GM19238 (cell line): ENCODE results near the gene HYCC1.

Source experiments
- DNase-seq: peaks from one replicate; pipeline ENCODE4 v3.0.0; 2011; ENCODE audit warnings: low spot score; ENCODE audit not compliant: insufficient read length

The HYCC1 gene

DNA sequence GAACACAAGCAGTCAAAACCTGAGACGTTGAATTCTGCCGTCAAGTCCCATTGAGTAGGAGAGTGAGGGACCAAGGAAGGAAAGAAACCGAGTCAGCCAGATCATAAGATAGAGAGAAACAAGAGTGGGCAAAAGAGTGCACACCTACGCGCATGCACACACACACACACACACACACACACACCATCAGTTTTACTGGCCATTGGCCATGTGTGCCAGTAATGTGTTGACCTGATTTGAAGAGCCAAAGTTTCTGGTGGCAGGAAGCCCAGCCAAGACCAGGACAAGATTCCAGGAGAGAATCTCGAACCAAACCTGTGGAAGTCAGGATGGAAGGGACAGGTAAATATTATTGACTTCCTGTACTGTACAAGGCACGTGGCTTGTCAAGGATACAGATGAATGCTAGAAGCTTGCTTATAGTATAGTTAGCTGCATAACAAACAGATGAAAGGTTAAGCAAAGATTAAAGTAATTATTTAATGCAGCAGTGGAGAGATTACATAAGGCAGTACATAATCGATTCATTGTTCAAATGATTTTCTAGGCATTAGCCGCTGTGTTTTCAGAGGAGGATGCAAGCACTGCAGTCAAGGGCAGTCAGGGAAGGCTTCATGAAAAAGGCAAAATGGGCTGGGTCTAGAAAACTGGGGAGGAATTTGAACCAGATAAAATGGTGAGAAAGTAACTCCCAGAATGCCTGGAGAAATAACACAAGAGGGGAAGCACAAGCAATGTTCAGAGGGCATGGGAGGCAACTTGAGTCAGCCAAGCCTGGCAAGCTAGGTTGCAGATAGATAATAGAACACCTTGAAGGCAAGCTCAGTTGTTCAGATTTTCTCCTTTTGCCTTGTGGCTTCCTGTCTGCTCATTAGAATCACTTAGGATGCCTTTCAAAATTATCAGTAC lies 2.7 kb upstream of the HYCC1 start:
- no peak for DNase-seq

DNA sequence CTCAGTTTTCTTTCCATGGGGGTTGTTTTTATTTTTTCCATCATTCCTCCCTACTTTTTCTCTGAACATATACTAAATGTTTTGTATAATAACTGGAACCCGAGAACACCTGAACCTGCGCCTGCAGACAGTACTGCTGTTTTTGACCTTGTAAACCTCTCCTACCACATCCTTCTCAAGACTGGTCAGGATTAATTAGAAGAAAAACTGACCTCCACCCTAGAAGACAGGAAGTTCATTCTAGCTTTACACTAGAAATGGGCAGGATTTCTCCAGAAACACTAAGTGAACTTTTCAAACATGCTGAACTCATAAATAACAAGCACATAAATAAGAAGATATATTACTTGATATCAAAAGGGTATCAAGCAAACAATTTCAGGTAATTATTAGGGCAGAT lies 751 bp upstream of the HYCC1 start:
- DNase-seq = no peak

DNA sequence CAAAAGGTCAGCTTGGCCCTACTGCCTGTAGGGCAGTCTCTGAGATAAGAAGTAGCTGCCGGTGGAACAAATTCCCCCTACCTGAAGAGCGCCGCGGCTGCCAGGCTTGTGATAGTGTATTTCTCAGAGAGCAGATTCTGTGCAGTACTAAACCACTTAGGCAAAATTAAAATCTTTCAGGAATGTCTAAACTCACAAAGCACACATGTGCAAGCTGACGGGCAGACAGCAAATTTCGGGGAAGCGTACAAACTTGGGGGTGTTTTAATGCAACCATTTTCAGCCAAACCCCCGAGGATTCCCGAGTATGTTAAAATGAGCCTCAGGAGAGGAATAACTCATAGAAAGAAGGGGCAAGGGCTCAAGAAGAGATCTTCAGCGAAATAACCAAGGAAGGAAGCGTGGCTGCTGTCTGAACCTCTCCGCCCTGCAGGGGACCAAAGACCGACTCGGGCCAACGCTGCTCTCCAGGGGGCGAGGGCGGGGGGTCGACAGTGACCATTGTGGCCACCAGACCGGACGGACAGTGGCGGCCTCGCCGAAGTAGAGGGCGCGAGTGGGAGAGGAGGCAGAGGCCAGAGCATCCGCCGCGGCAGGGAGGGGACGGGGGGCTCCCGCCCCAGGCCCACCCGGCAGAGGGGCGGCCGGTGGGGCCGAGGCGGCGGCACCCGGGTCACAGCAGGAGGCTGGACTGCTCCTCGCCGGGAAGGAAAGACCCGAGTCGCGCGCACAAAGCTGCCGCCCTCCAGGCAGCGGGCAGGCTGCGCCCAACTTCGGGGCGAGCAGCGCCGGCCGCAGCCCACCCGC lies 819 bp downstream of the HYCC1 start:
- DNase-seq = no peak

DNA sequence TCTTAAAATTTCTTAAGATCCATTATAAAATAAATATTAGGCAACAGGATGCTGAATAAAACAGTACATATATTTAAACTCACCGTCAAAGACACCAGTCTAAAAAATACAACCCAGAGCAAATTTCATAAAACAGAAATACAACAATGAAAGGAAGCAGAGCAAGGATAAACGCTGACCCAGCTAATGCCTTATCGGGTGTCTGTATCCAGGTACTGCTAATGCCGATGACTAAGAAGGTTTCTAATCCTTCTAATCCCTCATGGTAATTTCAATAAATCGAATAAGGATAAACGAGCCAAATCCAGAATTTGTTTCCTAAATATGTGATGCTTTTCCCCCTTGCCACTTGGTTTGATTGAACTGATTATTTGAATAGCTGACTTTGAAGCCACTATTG lies 1.7 kb downstream of the HYCC1 start:
- DNase-seq = no peak

DNA sequence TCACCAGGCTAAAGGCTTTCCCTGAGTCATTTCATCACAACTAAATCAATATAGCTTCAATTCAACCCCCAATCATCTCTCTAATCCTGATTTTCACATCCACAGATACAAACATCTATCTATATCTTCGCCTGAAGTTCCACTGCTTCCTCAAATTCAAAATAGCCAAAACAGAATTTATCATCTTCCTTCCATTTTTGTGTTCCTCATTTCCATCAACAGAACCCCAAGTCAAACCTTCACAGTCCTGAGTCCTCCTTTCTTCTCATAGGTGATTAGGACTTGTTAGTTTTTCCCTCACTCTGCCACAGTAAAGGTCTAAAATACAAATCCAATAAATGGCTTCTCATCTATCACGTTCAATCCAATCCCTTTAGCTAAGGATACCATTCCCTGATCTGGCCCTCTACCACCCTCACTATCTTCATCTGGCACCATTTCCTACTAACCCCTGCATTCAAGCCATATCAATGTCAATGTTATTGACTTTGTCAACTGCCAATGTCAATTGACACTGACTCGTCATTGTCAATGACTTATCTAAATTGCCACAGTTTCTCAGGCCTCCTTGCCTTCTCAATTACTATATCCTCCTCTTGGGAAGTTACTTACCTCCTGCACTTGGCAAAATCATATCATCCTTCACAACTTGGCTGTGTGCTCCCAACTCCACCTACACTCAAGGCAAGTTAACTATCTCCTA lies 2.6 kb downstream of the HYCC1 start:
- DNase-seq = no peak

DNA sequence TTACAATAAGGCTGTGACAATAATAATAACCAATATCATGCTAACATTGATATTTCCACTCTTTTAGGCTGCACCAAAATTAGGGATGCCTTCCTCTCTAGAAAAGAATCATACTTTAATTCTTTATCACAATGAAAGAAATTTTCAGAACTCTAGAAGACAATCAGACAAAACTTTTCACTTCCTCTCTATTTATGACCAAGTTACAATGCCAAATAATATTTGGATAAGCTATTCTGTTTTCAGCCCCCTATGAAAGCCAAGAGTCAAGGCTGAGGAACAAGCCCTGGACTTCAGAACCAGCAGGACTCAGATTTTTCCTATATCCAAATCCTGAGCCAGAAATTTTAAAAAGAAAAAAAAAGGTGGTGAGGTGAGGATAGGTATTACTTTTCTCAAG lies 4.6 kb downstream of the HYCC1 start:
- no peak for DNase-seq

DNA sequence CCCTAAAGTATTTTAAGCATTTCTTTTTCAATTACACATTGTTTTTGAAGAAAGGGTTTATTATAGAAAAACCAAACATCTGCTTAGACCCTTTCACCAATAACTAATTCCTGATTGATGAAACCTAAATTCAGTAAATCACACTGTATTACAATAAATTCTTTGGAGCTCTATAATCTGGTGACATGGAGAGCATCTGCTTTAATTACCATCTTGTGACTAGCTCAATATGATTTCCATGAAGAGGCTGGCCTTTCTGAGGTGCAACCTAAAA lies 9.7 kb downstream of the HYCC1 start:
- no peak for DNase-seq

DNA sequence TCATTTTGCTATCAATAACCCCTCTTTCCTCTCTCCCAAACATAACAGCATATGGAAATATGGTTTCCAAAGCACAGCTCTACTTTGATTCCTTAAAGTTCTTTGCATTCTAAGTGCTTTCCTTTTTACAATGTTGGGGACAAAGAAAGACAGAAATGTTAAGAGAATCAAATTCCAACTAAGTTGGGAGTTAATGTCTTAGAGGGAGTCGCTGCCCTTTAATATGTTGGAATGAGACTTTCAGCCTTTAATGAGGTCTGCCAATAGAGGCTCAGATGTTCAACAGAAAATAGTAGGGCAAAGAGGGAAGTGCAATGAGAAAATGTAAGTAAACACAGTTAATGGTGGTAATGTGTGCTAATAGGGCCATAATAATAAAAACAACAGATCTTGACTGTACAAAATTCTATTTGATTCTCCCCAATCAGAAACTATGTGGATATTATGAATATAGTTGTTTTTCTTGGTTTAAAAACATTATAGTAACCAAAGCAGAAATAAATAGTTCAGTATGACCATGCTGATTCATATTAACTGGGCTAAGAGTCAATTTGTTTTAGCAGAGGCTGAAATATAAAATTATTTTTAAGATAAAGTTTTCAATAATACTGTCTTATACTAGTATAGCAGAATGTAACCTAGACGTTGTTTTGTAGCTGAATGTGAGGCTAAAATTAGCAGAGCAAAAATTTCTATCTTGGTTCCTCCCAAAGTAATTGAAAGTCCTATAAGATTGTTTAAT lies 10.3 kb downstream of the HYCC1 start:
- DNase-seq = no peak

DNA sequence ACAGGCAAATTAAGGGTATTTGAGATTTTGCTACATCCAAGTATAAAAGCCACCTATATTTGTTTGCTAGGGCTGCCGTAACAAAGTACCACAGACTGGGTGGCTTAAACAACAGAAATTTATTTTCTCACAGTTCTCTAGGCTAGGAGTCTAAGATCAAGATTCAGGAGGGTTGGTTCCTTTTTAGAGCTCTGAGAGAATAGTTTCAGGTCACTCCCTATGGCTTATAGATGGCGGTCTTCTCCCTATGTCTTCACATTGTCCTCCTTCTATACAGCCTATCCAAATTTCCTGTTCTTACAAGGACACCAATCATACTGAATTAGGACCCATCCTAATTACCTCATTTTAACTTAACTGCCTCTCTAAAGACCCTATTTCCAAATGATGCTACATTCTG lies 11.2 kb downstream of the HYCC1 start:
- DNase-seq = no peak

DNA sequence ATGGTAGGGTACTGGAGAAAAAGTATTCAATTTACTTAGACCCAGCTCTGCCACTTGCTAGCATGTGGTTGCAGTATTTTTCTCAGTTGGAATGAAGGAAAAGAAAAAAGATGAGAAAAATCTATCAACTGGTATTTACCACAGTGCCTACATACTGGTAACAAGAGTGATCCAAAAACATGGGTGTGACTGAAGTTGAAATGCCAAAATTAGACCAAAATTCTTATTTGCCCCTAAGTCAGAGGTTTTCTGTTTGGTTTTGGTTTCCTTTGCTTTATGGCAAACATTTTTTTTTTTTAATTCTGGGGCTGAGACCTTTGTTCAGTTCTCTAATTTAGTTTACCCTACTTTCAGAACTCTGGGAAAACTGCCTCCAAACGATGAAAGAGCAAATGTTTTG lies 12.3 kb downstream of the HYCC1 start:
- no peak for DNase-seq

DNA sequence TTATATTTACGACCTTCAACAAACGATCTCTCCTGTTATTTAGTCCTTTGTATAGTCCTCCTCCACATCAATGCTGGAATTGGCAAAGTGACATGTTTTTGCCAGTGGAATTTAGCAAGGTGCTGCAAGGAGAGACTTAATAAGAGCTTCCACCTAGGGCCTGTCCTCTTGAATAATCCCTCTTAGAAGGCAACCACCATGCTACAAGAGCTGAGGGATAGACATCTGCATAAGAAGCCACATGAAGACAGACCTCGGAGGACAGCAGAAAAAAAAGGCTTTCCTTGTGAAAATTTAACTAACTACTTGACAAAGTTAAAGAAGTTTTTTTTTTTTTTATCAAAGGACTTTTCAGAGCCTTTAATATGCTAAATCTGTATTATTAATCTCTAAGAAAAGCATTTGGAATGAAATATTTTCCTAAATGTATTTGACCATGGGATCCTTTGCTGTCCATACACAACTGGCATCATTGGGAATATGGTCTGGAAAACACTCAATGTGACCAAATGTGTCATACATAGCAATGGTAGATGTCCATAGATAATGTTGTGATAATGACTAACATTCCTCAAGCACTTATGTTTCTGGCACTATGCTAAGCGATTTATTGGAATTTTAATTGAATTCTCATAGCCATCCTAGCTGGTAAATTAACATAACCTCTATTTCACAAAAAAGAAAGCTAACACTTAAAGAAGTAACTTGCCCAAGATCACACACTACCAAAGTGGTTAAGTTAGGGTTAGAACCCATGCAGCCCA lies 13.2 kb downstream of the HYCC1 start:
- no peak for DNase-seq

DNA sequence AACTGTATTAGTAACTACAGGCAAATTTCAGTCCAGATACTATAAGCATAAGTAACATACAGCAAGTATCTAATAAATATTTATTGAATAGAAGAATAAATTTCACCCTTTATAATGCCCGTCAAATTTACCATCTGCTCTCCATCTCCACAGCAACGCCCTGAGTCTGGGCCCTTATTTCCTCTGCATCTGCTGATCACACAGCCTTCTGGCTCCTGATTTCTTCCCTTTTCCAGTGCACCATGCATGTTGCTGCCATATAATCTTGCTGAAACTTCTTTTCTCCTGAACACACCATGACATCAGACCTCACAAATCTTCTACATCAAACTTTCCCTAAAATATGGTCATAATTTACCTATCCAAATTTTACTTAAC lies 15.4 kb downstream of the HYCC1 start:
- DNase-seq = no peak

DNA sequence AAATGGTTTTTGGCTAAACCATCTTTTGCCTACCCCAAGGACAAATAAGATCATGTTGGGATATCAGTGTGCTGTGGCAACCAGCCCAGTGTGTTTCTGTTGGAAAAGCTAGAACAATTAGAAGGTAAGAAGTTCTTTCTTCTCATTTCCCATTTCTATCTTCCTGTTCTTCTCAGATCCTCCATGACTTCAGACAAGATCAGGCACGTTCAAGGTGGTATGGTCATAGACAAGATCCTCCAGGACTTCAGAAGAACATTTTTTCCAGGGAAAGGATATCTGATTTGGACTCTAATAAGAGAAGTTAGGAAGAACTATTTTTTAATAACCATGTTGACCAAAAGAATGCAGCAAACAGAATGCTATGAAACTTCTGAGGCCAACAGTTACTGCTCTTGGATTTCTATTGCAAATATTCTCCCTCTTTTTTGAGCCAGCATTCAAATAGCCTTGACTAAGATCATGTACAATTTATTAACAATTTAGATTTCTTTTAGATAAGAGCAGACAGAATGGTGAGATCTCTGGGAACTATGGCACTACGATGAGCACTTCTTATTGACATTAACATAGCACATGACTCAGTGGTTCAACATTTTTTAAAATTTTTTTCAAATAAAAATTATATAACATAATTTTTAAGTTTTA lies 15.9 kb downstream of the HYCC1 start:
- DNase-seq = no peak

DNA sequence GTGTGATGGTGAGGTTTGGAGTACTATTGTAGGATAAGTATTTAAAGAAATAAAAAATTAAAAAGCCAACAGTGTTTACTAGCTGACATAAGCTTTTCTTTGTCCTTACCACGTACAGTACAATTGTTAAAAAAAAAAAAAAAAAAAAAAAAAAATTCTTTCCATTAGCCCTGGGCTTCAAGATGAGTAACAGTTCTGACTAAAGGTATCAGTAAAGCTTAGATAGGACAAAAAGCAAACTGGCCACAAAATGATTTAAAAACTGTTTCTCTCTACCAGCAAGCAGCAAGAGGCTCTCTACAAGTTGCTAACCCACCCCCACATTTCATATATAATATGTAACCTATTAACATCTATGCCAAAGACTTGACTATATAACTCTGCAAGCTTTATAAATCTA lies 17.5 kb downstream of the HYCC1 start:
- no peak for DNase-seq

DNA sequence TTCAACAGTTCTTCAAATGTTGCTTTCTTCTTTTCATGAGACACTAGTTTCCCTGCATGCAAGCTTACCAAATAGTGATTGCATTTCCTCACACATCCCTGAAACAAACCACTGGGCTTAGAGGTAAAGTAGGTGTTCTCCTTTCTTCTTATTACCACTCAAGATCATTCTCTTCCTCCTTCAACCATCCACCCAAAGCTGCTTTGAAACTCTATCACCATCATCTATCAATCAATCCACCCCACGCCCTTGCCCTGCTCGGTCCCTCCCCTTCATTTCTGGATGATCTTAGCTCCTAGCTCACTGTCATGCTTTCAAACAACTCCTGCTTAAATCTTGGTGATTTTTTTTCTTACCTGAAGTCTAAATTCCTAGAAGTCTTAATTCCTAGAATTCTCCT lies 18.9 kb downstream of the HYCC1 start:
- no peak for DNase-seq

DNA sequence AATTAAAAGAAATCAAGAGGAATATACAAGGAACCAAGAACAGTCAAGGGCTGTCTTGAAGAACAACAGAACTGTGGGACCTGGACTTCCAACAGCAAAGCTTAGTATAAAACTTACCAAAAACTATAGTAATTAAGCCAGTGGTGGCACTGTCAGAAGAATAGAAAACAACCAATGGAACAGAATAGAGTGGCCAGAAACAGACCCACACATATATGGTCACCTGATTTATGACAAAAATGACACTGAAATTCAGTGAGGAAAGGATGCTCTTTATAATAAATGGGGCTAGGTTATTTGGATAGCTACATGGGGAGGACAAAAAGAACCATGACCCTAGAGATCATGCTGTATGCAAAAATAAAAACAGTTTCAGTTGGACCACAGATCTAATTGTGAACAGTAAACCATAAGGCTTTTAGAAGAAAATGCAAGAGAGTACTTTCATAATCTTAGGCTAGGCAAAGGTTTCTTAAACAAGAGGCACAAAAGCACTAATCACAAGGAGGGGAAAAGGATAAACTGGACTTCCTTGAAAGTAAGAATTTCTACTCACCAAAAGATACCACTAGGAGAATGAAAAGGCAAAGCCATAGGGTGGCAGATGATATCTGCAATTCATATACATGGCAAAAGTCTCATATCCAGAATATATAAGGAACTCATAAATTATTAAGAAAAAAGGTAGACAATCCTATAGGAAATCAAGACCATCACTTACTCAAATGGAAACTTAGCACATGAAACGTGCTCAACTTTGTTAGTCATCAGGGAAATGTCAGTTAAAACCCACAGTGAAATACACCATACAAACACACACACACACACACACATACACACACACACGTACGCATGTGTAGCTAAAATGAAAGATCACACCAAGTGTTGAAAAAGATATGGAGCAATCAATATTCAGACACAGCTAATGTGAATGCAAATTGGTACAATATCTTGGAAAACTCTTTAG lies 20.8 kb downstream of the HYCC1 start:
- no peak for DNase-seq

DNA sequence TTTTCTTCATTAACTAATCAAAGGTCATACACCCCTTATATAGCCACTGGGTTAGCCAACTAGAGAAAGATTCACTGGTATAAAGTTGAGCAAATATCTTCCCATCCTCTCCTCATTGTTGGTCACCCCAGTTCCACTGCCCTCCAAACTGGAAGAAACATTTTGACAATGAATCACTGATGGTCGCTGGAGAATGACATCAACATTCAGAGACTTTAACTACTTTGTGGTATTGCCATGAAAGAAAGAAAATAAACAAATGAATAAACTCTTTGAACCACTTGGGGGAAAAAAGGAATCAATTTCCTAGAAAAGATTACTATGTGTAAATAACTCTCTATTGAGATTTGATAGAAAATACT lies 23.4 kb downstream of the HYCC1 start:
- DNase-seq = no peak

DNA sequence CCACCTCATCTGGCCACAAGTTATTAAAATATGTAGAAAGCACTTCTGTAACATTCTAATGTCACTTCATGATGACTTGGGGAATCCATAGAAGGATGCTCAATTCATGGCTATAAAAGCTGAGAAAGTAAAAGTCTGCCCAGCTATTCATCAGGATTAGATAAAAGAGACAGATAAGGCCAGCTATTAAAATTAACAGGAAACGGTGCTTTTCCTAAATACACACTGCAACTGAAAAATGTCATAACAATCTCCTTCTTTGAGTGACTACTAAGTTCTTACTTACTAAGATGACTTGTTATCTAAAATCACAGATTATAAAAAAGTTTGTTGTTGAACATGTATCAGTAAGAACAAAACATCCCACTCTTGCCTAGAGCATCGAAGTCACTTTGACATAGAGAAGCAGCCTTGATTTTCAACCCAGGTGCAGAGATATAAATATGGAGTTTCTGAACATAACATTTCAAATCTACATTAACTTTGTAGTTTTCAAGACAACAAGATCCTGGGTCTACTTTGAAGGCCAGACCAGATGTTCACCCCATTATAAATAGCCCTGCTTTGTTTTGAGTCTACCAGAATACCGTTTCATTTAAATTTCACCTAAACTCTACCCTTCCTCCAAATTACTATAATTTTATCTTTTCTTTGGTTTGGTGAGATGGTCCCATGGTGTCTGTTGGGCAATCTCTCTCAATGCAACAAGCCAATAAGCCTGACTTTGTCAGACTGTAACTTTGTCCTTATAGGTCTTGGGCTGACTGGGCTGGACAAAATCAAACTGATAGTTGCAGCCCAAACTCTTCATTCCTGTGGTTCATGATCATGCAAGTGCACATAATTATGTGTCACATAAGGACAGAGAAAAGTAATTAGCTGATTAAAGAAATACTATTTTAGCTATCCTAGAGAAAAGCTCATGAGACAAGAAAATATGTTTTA lies 24.0 kb downstream of the HYCC1 start:
- no peak for DNase-seq
